GM12874 (cell line): ENCODE results near the gene STXBP3.

Source experiments
- CTCF ChIP-seq: IDR thresholded peaks from 2 replicates; pipeline ENCODE4 v1.5.1; 2011; ENCODE audit warnings: low read depth, mild to moderate bottlenecking, control low read depth, low read length, moderate library complexity; ENCODE audit not compliant: insufficient read depth

Gene STXBP3

DNA sequence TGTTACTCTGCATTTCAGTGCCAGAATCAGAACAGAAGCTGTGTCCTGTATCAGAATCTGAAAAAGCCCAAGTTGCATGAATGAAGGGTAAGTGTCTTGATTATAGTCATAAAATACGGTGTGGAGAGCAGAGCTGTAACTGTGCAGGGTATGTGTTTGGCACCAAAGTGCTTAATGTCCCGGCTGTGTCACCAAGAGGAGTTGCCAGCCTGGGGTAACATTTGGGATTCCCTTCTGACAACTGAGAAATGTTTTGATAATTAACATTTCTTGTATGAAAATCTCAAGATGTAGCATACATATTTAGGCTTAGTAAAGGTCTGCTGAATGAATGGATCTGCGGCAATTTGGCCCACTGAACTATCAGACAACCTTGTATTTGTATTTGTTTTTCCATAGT, 77.2 kb downstream of the STXBP3 start:
- TF ChIP-seq CTCF: no peak

DNA sequence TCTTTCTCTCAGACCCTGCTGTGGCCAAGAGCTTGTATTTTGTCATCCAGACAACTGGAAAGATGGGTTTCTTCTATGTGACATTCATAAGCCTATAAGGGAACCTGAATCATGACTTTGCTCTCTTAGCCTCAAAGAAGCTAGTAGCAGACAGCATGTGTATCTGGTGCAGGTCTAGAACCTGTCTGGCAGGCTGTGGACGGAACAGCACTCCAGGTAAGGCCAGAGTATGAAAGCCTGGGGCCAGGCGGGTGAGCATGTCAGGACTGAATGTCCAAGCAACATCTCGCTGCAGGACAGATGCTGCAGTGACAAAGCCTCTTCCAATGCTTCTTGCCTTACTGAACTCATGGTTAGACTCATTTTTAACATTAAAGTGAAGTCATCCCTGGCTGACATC, 77.6 kb downstream of the STXBP3 start:
- TF ChIP-seq CTCF: no peak

DNA sequence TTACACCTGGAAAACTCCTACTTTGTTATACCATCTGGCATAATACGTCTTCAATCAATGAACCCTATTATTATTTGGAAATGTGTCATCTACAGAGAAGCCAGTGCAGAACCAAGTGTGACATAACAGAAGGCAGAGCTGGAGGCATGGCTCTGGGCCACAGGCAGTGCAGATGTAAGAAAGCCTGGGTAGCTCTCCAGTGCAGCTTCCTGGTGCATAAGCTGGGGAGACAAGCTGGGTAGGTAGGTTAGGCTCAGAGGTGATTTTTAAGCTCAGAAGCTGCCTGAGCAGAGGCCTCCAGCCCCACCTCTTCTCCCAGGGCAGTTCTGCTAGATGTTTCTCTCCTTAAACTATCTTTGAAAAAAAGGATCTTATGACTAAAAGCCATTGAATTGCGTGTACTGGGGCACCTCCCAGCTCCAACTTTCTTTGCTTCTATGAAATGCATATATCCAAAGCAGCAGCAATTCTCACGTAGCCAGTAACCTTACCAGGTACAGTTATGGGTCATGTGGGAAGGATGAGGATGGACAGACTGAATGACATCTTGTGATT, 79.7 kb downstream of the STXBP3 start:
- no peak for TF ChIP-seq CTCF

GRCh38 chr1:108828074-108828961, 81.8 kb downstream of the STXBP3 start:
- TF ChIP-seq CTCF: peak; percentile 81

DNA sequence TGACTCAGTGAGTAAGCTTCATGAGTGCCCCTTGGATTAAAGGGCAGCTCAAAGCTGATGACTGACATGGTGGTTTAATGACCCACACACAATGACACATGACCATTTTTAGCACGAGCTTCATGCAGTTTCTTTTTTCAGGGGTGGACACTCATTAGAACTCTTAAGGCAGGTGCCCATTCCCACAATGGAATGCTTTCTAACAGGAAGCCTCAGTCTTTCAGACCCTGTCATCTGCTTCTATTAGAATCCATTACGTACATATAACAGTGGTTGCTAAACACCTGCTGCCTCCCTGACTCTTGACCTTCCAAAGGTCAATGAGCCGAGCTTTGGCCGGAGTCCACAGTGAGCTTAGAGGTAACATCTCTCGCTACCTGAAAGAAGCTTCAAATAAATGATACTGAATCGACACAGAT, 83.0 kb downstream of the STXBP3 start:
- no peak for TF ChIP-seq CTCF

GRCh38 chr1:108830119-108831008, 83.9 kb downstream of the STXBP3 start:
- TF ChIP-seq CTCF: no peak

- TF ChIP-seq CTCF: no peak
Measured at GRCh38 chr1:108831225-108831624, 84.8 kb downstream of the STXBP3 start.
